ENCODE data around the gene GABRP.
"Not testable (repeated sequence)": the region's sequence is repeated elsewhere in the genome, so short reads cannot be mapped to it uniquely, and the experiment has no call there.

GABRP gene

DNA sequence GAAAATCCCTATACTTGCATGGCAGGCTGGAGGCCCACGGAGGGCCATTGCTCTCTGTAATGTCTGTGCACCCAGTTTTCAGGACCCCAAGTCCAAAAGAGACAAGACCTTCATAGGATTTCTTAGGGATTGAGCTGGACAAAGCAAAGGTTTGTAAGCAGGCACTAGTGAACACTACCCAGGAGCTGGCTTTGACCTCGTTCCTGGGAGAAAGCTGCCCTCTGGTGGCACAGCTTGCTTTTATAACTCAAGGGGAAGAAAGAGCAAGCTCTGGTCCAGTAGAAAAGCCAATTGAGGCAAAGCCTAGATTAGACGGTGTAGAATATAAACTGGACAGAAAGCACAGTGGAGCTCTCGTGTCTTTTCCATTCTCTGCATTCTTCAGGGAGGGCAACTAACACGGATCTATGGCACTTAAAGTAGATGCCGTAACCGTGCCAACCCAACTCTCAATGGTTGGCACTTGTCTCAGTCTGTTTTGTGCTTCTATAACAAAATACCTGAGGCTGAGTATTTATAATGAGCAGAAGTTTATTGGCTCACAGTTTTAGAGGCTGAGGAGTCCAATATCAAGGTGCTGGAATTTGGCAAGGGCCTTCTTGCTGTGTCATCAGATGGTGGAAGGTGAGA lies 7.9 kb downstream of the GABRP start:
- in situ Hi-C loops (cut with MboI; ENCODE audit: low sequenced_read_pairs): no loop called here

DNA sequence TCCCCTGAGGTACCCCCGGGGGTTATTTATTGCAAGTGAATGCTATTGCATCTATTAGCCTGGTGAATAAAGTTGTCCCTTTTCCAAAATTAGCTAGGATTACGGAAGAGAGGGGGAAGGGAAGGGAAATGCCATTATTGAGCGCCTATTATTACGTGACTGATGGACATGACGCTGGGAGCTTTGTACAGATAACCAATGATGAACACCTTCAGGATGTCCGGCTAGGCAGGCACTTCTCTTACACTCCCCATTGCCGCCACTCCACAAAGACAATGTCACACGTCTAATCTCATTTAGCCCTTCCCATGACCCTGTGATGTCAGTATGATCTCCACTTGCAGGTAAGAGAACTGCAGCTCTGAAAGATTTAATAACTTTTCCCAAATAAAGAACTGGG lies 9.4 kb downstream of the GABRP start:
- in situ Hi-C loops (cut with MboI; ENCODE audit: low sequenced_read_pairs): no loop called here

DNA sequence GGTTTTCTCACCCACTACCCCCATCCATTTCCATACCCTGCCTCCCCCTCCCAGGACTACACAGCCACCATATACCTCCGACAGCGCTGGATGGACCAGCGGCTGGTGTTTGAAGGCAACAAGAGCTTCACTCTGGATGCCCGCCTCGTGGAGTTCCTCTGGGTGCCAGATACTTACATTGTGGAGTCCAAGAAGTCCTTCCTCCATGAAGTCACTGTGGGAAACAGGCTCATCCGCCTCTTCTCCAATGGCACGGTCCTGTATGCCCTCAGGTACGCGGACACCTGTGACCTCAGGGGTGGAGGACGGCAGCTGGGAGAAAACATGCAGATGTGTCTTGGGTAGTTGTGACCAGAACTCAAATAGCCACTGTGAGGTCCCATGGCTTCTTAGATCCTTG lies 11.6 kb downstream of the GABRP start:
- in situ Hi-C loops (cut with MboI; ENCODE audit: low sequenced_read_pairs): no loop called here

DNA sequence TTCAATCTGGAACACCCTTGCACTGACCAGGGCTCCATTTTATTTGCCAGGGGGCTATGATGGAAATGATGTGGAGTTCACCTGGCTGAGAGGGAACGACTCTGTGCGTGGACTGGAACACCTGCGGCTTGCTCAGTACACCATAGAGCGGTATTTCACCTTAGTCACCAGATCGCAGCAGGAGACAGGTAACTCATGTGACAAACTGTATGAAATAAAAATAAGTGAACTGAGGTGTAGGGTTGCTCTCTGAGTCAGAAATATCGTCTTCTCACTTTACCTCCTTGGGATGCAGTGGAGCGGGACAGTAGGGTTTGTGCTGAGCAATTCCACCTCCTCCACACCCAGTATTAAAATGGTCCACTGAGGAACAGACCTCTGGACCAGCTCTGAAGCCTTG lies 22.1 kb downstream of the GABRP start:
- in situ Hi-C loops (cut with MboI; ENCODE audit: low sequenced_read_pairs): no loop called here

DNA sequence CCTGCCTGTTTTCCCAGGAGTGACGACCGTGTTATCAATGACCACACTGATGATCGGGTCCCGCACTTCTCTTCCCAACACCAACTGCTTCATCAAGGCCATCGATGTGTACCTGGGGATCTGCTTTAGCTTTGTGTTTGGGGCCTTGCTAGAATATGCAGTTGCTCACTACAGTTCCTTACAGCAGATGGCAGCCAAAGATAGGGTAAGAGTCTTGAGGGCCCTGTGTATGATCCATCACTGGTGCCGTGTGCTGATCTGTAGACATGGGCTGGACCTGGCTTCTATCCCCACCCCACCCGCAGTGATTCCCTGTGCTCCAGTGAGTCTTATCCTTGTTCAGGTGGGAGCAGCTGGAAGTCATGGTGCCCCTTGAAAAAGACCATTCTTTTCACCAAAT lies 26.0 kb downstream of the GABRP start:
- in situ Hi-C loops (cut with MboI; ENCODE audit: low sequenced_read_pairs): no loop called here

DNA sequence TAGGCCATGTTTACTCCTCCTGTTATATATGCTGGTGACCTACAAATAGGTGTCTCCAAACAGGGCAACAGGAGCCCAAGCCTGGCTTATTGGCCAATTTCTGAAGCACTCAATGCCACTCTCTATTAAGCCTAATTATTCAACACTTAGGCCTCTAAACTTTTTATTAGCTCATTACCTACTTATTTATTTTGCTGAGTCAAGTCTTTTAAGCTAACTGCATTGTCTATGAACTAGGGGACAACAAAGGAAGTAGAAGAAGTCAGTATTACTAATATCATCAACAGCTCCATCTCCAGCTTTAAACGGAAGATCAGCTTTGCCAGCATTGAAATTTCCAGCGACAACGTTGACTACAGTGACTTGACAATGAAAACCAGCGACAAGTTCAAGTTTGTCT lies 28.2 kb downstream of the GABRP start:
- in situ Hi-C loops (cut with MboI; ENCODE audit: low sequenced_read_pairs): no loop called here

DNA sequence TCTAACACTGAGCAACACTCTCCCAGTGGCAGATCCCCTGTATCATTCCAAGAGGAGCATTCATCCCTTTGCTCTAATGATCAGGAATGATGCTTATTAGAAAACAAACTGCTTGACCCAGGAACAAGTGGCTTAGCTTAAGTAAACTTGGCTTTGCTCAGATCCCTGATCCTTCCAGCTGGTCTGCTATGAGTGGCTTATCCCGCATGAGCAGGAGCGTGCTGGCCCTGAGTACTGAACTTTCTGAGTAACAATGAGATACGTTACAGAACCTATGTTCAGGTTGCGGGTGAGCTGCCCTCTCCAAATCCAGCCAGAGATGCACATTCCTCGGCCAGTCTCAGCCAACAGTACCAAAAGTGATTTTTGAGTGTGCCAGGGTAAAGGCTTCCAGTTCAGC lies 29.7 kb downstream of the GABRP start:
- in situ Hi-C loops (cut with MboI; ENCODE audit: low sequenced_read_pairs): no loop called here

DNA sequence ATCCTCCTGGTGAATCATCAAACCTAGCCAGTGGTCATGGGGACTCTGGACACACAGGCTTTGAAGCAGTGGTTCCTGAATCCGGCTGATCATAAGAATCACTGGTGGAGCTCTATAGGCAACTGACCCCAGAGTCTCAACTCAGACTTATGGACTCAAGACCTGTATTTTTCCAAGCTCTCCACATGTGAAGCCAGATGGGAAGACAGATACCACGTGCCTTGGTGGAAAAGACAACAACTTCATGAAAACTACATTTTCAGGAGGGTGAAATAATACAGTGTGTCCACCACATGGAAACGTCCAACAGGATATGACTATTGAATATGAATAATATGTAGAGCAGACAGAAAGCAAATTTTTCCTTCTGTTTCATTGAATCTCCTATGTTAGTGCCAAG lies 33.7 kb downstream of the GABRP start:
- in situ Hi-C loops (cut with MboI; ENCODE audit: low sequenced_read_pairs): no loop called here

DNA sequence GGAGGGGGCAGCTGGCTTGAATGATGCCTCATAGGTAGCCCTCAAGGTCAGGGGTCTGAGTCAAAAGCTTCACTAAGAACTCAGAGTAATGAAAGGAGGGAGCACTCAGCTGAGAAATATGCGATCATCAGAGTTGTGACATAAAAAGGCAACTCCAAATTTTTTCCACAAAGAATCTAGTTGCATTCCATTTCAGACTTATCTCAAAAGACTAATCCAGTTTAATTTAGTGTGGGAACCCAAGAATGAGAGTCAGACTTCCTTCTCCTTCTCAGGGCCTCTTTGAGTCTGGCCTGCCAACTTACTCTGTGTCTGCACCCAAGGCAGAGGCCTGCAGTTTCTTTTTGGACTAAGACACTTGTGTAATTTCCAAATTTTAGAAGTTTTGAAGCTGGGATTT lies 34.7 kb downstream of the GABRP start:
- in situ Hi-C loops (cut with MboI; ENCODE audit: low sequenced_read_pairs): no loop called here

DNA sequence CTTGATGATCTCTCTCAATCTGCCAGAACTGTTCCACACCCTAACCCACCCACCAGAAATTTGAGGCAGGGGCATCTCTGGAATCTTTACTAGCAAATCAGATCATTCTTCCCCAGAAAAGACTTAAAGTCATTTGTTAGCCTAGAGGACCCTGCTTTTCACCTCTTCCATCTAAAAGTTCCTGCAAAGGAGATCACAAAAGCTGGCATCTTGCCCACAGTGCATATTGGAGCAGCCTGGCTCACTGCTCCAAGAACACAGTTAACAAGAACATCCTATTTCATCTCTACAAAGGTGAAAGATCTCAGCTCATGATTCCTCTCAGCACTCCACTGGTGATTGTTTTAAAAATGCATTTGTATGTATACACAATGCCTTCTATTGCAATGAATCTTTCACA lies 36.3 kb downstream of the GABRP start:
- in situ Hi-C loops (cut with MboI; ENCODE audit: low sequenced_read_pairs): no loop called here

DNA sequence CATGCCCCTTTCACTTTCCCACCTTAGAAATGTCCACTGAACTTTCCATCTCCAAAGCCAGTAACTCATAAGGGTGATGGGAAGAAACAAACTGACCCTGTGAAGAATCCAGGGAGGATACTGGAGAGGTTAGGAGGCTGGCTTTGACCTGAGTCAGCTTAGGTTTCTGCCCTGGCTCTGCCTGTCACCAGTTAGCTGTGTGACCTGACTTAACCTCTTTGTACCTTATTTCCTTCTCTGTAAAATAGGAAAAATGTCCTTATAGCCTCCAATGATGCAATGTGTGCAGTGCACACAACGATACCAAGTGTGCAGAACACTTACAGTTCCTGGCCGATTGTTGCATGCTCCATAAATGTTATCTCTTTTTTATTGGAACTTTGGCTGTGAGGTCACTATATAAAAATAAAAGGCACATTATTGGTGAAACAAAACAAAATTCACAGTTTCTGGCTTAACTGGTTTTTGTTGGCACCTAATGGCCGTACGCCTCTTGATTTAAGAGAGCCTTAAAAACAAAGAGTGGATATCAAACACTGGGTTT lies 37.8 kb downstream of the GABRP start:
- in situ Hi-C loops (cut with MboI; ENCODE audit: low sequenced_read_pairs): no loop called here

DNA sequence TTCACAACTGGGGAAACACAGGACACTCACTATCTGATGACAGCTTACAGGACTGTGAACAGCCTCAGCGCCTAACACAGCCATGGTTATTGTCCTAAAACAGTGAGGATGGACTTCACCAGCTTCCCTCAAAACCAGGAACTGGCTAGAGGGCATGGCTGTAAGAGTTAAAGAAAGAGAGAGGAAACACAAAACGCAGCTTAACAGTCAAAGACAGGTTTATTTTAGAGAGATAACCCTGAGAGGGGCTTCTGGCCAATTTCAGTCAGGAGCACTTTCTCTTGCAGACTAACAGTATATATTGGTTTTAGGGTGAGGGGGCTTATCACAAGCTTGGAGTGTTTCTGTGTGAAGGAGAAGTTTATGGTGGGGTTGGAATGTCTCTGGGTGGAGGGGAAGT lies 42.6 kb downstream of the GABRP start:
- in situ Hi-C loops (cut with MboI; ENCODE audit: low sequenced_read_pairs): no loop called here

DNA sequence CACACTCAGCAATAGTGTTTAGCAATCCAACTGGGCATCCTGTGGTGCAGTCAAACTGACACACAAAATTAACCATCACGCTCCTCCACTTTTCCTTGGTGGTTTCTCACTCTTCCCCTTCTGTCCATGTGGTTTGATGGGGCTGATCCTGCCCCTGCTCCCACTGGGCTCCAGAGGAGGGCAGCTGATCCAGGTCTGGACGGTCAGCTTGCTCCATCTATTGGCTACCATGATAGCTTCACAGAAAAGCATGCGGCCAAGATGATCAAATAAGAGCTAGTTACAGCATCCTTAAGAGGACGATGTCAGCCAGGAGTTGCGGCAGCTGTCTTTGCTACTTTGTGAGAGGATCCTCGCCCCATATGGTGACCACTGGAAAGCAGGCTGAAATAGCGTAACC lies 48.7 kb downstream of the GABRP start:
- in situ Hi-C loops (cut with MboI; ENCODE audit: low sequenced_read_pairs): no loop called here

DNA sequence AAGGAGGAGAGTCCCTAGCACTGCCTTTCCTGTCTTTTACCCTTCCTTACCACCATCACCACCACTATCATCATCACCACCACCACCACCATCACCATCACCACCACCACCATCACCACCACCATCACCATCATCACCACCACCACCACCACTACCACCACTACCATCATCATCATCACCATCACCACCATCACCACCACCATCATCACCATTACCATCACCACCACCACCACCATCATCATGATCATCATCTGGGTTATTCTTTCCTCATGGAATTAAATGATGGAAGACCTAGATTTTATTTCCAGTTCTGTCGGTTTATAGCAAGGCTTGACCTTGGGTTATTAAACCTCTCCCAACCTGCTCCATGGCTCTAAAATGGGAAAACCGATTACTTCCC lies 50.5 kb downstream of the GABRP start:
- in situ Hi-C loops (cut with MboI; ENCODE audit: low sequenced_read_pairs): not testable (repeated sequence)

DNA sequence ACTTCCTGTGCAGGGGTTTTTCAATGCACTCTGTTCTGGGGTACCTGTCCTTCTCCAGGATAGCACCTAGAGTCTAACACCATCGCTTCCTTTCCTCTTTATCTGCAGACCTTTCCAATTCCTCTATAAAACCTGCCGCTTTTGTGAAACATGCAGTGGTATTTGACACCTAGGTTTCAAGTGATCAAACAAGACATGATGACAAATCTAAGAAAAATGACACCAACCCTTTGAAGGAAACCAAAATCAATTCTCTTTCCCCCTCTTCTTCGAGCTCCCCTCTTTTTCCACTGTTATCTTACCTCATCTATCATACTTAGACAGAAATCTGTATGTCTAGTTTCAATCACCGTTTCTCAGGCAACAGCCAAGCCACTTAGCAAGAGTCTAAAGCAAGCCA lies 52.7 kb downstream of the GABRP start:
- in situ Hi-C loops (cut with MboI; ENCODE audit: low sequenced_read_pairs): no loop called here

DNA sequence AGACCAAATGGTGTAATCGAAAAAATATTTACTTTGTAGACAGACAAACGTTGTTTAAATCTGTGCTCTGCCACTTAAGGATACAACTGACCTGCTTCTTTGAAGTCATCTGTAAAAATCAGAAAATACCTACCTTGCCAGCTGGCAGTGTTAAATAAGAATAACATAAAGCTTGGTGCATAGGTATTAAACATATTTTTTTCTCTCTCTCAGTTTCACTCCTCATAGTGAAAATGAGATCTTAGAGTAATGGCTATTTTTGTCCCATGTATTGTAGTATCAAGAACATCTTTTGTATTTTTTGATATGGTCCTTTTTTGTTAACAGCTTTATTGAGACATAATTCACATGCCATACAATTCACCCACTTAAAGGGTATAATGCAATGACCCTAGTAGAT lies 60.3 kb downstream of the GABRP start:
- in situ Hi-C loops (cut with MboI; ENCODE audit: low sequenced_read_pairs): no loop called here

DNA sequence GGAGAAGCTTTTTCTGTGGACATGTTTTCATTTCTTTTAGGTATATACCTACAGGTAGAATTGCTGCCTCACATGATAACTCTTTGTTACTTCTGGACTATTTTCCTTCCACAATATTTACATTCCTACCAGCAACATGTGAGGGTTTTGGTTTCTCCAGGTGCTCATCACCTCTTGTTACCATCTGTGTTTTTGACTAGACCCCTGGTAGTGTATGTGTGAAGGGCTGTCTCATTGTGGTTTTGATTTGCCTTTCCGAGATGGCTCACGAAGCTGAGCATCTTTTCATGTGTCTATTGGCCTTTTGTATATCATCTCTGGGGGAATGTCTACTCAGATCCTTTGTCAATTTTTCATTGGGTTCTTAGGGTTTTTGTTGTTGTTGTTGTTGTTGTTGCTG lies 61.1 kb downstream of the GABRP start:
- in situ Hi-C loops (cut with MboI; ENCODE audit: low sequenced_read_pairs): no loop called here

DNA sequence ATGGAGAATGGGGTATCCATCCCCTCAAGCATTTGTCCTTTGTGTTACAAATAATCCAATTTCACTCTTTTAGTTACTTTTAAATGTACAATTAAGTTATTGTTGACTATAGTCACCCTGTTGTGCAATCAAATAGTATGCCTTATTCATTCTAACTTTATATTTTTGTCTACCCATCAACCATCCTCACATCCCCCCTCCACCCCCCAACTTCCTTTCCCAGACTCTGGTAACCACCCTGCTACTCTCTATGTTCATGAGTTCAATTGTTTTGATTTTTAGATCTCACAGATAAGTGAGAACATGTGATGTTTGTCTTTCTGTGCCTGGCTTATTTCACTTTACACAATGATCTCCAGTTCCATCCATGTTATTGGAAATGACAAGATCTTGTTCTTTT lies 62.9 kb downstream of the GABRP start:
- in situ Hi-C loops (cut with MboI; ENCODE audit: low sequenced_read_pairs): no loop called here

DNA sequence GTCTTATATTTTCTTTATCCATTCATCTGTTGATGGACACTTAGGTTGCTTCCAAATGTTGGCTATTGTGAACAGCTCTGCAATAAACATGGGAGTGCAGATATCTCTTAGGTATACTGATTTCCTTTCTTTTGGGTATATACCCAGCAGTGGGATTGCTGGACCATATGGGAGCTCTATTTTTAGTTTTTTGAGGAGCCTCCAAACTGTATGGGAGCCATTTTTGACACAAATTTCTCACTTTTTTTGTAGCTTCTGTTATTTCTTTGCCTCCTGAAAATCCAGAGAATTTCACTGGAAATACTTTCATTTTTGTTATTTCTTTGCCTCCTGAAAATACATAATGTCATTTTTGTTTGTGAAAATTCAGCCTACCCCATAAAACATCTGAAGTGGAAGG lies 63.3 kb downstream of the GABRP start:
- in situ Hi-C loops (cut with MboI; ENCODE audit: low sequenced_read_pairs): no loop called here

DNA sequence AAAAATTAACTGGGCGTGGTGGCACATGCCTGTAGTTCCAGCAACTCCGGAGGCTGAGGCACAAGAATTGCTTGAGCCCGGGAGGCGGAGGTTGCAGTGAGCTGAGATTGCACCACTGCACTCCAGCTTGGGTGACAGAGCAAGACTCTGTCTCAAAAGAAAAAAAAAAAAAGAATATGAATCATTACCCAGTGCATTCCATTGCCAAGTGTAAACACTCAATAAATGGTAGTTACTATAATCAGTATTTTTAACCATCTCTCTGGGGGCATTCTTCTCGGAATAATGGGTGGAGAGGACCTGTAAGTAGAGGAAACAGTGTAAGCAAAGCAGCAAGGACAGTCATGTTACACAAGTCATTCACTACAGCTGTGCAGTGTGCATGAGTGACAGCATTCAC lies 64.5 kb downstream of the GABRP start:
- in situ Hi-C loops (cut with MboI; ENCODE audit: low sequenced_read_pairs): no loop called here

DNA sequence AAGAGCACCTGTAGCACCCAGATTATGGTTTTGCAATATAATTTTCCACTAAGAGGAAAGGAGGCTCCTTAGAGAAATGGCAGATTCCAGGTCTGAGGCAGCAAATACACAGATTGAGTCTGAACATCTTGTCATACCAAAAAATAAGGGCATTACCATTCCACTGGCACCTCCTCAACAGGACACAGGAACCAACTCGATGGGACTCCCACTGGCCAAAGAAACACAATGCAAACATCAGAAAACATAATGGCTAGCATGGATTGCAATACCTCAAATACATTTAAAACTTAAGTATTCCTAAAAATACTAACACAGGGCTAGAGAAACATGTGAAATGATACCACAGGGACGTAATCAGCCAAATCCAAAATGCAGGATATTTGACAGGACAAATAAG lies 65.8 kb downstream of the GABRP start:
- in situ Hi-C loops (cut with MboI; ENCODE audit: low sequenced_read_pairs): no loop called here

DNA sequence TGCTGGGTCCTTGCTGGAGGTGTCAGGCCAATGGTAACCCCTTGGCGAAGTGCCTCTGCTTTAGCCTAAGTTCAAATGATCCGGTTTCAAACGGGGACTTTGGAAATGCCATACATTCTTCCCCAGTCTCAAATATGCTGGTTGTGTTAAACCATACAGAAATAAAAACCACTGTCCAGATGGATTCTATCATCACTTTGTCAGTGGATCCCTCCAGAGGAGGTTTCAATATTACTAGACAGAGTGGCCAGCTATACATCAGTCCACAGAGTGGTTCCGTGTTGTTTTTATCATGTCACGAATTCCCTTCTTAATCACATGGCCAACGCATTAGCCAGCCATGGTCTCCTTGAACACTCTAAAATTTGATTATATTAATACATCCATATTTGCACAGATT lies 71.0 kb downstream of the GABRP start:
- in situ Hi-C loops (cut with MboI; ENCODE audit: low sequenced_read_pairs): no loop called here

DNA sequence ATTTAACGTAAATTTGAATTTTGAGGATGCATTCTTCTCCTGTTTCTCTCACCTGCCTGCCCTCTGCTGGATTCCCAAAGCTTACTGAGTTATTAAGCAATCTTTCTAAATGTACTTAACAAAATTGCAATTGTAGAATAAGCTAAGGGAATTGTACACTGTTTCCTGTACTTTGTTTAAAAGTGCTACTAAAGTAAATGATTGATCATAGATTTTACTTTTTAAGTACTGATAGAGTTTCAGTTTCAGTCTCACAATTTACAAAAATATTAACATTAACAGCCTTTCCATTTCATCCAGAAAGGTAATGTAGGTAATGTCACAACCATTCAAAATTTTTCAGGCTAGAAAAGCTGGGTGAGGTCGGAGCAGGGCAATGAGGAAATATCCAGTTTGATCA lies 73.5 kb downstream of the GABRP start:
- in situ Hi-C loops (cut with MboI; ENCODE audit: low sequenced_read_pairs): no loop called here

All from HL-60/S4 treated with retinoic acid at 250 ng/mL for 4 days and 3 days (cell line).